Measurements from ENCODE around the gene PJVK. TPM values are rescaled to one million over a fixed set of nuclear protein-coding genes. Genes with fewer than 3 reads are reported as not detected.
"Not testable (repeated sequence)": the region's sequence is repeated elsewhere in the genome, so short reads cannot be mapped to it uniquely, and the experiment has no call there.

The PJVK gene
- total and polyA plus RNA-seq, 2 experiments from 2014 or later = 3.9 to 4.6 TPM

- Histone ChIP-seq H3K9me3 (ENCODE audit: low read depth) (no peaks in the 10 kb centered on the region), H3K9me2 (replicated peaks; ENCODE audit: insufficient read depth) (no peaks in the 10 kb centered on the region), H3K79me2 (no peaks in the 10 kb centered on the region), H3K27me3 (no peaks in the 10 kb centered on the region), H4K20me1 (ENCODE audit: insufficient read depth, poor library complexity, severe bottlenecking) (no peaks in the 10 kb centered on the region), H3K27ac (no peak overlapping the region), H3K36me3 (replicated peaks; ENCODE audit: insufficient read depth, low read depth) (no peaks in the 10 kb centered on the region), H3K4me3 (no peak overlapping the region), H2AFZ (no peak overlapping the region), H3K4me1 (ENCODE audit: insufficient read depth) (no peaks in the 10 kb centered on the region), H3K4me2 (no peak overlapping the region)
- DNase-seq (ENCODE audit: low spot score) = no peak
- WGBS (ENCODE audit: low lambda C conversion rate, missing lambda C conversion rate) = 50% methylated on average over 4 of the region's 4 CpGs
- no peak for TF ChIP-seq CTCF (IDR thresholded peaks at IDR 0.05; ENCODE audit: poor library complexity)
- TF ChIP-seq EZH2phosphoT487 (IDR thresholded peaks at IDR 0.05; ENCODE audit: low read depth, severe bottlenecking, unreplicated experiment) = no peak
Measured at GRCh38 chr2:178404368-178404767, 46.8 kb upstream of the PJVK start.

GRCh38 chr2:178409261-178409660 lies 41.9 kb upstream of the PJVK start:
- no peak overlapping the region for H2AFZ ChIP-seq
- 85% methylated on average over 5 of the region's 5 CpGs for WGBS (ENCODE audit: low lambda C conversion rate, missing lambda C conversion rate)

GRCh38 chr2:178412047-178412446 lies 39.1 kb upstream of the PJVK start:
- H4K20me1 ChIP-seq (ENCODE audit: insufficient read depth, poor library complexity, severe bottlenecking) = no peaks in the 10 kb centered on the region
- no peaks in the 10 kb centered on the region for H3K9me2 ChIP-seq (replicated peaks; ENCODE audit: insufficient read depth)
- H3K4me3 ChIP-seq = no peak overlapping the region
- H3K27me3 ChIP-seq = no peaks in the 10 kb centered on the region
- H3K79me2 ChIP-seq = no peaks in the 10 kb centered on the region
- H3K4me1 ChIP-seq (ENCODE audit: insufficient read depth) = peaks cover 7% of the 10 kb centered on the region
- H3K27ac ChIP-seq = no peak overlapping the region
- H3K36me3 ChIP-seq (replicated peaks; ENCODE audit: insufficient read depth, low read depth) = no peaks in the 10 kb centered on the region
- H3K9me3 ChIP-seq (ENCODE audit: low read depth) = no peaks in the 10 kb centered on the region
- no peak for DNase-seq (ENCODE audit: low spot score)
- H2AFZ ChIP-seq = no peak overlapping the region
- 68% methylated on average over 3 of the region's 3 CpGs for WGBS (ENCODE audit: low lambda C conversion rate, missing lambda C conversion rate)
- no peak overlapping the region for H3K4me2 ChIP-seq
- TF ChIP-seq EZH2 (IDR thresholded peaks at IDR 0.05; ENCODE audit: borderline replicate concordance) (no peak), CTCF (IDR thresholded peaks at IDR 0.05; ENCODE audit: poor library complexity) (no peak), EZH2phosphoT487 (IDR thresholded peaks at IDR 0.05; ENCODE audit: low read depth, severe bottlenecking, unreplicated experiment) (no peak)

More at GRCh38 chr2:178409261-178409660, 41.9 kb upstream of the PJVK start:
- Histone ChIP-seq H3K36me3 (replicated peaks; ENCODE audit: insufficient read depth, low read depth) (no peaks in the 10 kb centered on the region), H3K4me1 (ENCODE audit: insufficient read depth) (peaks cover 3% of the 10 kb centered on the region), H3K79me2 (no peaks in the 10 kb centered on the region), H3K9me2 (replicated peaks; ENCODE audit: insufficient read depth) (no peaks in the 10 kb centered on the region), H3K4me3 (no peak overlapping the region), H3K27me3 (no peaks in the 10 kb centered on the region), H3K9me3 (ENCODE audit: low read depth) (no peaks in the 10 kb centered on the region), H3K4me2 (no peak overlapping the region), H4K20me1 (ENCODE audit: insufficient read depth, poor library complexity, severe bottlenecking) (no peaks in the 10 kb centered on the region), H3K27ac (no peak overlapping the region)
- no peak for DNase-seq (ENCODE audit: low spot score)
- TF ChIP-seq EZH2 (IDR thresholded peaks at IDR 0.05; ENCODE audit: borderline replicate concordance) = no peak
- TF ChIP-seq EZH2phosphoT487 (IDR thresholded peaks at IDR 0.05; ENCODE audit: low read depth, severe bottlenecking, unreplicated experiment) = no peak
- no peak for TF ChIP-seq CTCF (IDR thresholded peaks at IDR 0.05; ENCODE audit: poor library complexity)

GRCh38 chr2:178412453-178412852 lies 38.7 kb upstream of the PJVK start:
- H3K27ac ChIP-seq; H3K27me3 ChIP-seq; H3K9me3 ChIP-seq (ENCODE audit: low read depth); DNase-seq (ENCODE audit: low spot score); H3K4me2 ChIP-seq; H3K4me3 ChIP-seq; H3K4me1 ChIP-seq (ENCODE audit: insufficient read depth); H3K9me2 ChIP-seq (replicated peaks; ENCODE audit: insufficient read depth); H2AFZ ChIP-seq; H4K20me1 ChIP-seq (ENCODE audit: insufficient read depth, poor library complexity, severe bottlenecking); H3K79me2 ChIP-seq; H3K36me3 ChIP-seq (replicated peaks; ENCODE audit: insufficient read depth, low read depth): not testable (repeated sequence)
- 97% methylated on average over 8 of the region's 8 CpGs for WGBS (ENCODE audit: low lambda C conversion rate, missing lambda C conversion rate)

All from hepatocyte (in vitro differentiated cells).